ENCODE data around the gene KRTCAP2.

DNA sequence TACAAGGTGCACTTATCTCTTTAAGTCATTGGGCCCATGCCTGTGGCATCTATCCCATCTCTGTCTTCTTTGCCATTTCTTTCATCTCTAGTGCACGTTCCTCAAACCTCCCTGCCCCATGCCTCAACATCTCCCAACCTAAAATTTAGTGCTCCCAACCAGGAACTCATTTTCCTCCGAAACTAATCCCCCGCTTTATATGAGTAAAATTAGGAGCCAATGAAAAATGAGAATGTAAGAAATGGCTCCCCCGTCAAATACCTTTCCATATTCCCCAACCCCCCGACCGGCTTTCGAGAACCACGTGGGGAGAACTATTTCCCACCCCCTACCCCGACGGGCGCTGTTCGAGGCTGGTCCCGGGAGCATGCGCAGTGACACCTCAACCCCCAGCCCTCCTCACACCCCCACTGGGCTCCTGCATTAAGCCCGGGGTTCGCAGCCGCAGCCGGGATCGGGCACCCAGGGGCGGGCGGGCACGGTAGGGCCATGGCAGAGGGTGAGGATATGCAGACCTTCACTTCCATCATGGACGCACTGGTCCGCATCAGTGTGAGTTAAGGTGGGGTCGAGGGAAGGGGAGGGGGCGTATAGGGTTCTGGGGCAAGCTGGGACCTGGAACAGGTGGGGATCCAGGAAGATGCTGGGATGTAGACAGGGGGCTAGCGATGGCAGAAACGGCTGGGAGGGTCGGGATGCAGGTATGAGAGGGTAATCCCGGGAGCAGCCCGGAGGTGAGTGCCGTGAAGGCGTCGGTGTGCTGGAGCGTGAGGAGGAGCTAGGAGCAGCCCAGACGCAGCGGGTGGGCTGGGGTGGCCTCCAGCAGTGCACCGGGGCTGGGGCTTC is 597 bp upstream of the KRTCAP2 start, which contains the start of gene TRIM46:
- TF ChIP-seq, protein P1, sequence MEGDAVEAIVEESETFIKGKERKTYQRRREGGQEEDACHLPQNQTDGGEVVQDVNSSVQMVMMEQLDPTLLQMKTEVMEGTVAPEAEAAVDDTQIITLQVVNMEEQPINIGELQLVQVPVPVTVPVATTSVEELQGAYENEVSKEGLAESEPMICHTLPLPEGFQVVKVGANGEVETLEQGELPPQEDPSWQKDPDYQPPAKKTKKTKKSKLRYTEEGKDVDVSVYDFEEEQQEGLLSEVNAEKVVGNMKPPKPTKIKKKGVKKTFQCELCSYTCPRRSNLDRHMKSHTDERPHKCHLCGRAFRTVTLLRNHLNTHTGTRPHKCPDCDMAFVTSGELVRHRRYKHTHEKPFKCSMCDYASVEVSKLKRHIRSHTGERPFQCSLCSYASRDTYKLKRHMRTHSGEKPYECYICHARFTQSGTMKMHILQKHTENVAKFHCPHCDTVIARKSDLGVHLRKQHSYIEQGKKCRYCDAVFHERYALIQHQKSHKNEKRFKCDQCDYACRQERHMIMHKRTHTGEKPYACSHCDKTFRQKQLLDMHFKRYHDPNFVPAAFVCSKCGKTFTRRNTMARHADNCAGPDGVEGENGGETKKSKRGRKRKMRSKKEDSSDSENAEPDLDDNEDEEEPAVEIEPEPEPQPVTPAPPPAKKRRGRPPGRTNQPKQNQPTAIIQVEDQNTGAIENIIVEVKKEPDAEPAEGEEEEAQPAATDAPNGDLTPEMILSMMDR (conservative IDR thresholded peaks at IDR 0.05; ENCODE audit: low read depth, low read length), result peak; percentile 15; the same call in 1 of the 2 replicates
- TF ChIP-seq EZH2 (IDR thresholded peaks at IDR 0.05; ENCODE audit: borderline replicate concordance, low read depth, low read length, poor library complexity, severe bottlenecking), result no peak

Data from A673 (cell line).